ENCODE results near the gene TBC1D21. TPM values are rescaled to one million over a fixed set of nuclear protein-coding genes. Genes with fewer than 3 reads are reported as not detected.

The TBC1D21 gene
- total RNA-seq, 6 experiments from 2014 or later, result not detected

DNA sequence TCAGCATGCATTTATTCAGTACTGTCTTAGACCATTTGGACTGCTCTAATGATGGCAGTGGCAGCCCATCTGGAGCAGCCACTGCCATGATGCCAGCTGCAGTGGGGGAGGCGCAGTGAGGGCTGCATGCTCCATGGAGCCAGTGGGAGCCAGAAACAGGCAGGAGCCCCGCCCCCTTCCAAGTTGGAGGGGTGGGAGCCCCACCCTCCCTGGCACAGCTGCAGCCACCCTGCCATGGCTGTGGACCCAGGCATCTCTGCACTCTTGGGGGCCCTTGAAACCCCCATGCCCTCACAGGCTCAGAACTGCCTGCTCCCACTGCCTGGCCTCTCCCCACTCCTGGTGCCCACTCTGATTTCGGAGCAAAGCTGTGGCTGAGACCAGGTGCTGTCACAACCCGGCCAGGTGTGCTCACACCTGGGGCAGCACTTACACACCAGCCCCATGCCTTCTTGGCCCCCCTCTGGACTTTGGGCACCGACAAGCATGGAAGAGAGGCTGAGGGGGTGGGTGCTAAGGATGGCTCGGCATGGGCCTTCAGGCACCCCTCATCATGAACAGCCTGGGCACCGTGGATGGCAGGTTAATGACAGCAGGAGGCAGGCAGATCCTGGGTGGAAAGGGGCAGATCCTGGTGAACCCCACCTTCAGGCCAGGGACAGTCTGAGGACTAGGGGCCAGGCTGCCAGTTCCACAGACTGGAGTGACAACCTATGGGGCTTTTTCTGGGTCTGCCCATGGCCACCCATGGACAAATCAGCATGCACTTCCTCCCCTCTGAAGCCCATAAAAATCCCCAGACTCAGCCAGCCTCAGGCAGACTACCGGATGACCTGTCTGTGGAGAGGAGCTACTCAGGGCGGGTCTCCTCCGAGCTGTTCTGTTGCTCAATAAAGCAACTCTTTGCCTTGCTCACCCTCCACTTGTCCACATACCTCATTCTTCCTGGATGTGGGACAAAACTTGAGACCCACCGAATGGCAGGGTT lies 18.3 kb downstream of the TBC1D21 start:
- no peak overlapping the region for H3K27ac Mint-ChIP-seq
- DNase-seq, result no peak
- H3K27me3 Mint-ChIP-seq (ENCODE audit: insufficient read depth), result peaks cover 25% of the 10 kb centered on the region
- no peaks in the 10 kb centered on the region for H3K9me3 Mint-ChIP-seq
- no peak overlapping the region for H3K4me3 Mint-ChIP-seq
- peaks cover 5% of the 10 kb centered on the region; the same call in 1 of the 2 replicates for H3K36me3 Mint-ChIP-seq (ENCODE audit: low read depth)
- TF ChIP-seq, protein P1, sequence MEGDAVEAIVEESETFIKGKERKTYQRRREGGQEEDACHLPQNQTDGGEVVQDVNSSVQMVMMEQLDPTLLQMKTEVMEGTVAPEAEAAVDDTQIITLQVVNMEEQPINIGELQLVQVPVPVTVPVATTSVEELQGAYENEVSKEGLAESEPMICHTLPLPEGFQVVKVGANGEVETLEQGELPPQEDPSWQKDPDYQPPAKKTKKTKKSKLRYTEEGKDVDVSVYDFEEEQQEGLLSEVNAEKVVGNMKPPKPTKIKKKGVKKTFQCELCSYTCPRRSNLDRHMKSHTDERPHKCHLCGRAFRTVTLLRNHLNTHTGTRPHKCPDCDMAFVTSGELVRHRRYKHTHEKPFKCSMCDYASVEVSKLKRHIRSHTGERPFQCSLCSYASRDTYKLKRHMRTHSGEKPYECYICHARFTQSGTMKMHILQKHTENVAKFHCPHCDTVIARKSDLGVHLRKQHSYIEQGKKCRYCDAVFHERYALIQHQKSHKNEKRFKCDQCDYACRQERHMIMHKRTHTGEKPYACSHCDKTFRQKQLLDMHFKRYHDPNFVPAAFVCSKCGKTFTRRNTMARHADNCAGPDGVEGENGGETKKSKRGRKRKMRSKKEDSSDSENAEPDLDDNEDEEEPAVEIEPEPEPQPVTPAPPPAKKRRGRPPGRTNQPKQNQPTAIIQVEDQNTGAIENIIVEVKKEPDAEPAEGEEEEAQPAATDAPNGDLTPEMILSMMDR (IDR thresholded peaks at IDR 0.05), result no peak
- H3K4me1 Mint-ChIP-seq (ENCODE audit: low read depth), result peaks cover 7% of the 10 kb centered on the region; the same call in 1 of the 2 replicates

DNA sequence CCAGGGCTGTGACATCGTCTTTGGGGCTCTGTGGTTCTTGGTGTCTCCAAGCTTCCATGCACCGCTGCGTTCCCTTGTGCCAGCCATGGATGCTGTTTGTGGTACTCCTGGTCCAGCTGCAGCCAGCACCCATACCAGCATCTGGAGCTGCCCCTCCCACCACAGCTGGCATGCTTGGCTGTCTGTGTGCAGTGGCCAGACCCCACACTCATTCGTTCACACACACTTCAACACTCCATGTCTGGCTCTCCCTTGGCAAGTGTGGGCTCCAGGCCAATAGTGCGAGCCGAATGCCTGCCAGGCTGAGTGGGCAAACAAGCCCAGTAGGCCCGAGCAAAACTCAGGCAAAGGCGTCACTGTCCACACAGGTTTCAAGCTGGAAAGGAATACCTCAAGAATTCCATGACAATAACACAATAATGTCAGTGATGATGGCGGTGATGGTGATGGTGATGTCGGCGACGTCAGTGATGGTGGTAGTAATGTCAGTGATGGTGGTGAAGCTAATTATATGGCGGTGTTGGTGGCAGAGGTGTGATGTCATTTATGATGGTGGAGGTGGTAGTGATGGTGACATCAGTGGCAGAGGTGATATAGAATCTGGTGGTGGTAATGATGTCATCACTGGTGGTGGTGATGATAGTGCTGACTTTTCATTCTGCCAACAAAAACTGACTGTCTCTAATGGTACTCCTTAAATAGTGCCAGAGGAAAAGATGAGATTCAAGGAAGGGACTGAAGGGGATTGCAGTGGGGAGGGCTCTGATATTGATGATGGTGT lies 19.3 kb downstream of the TBC1D21 start:
- peaks cover 5% of the 10 kb centered on the region; the same call in 1 of the 2 replicates for H3K36me3 Mint-ChIP-seq (ENCODE audit: low read depth)

GRCh38 chr15:73894133-73894814 lies 20.9 kb downstream of the TBC1D21 start:
- TF ChIP-seq, protein P1 (IDR thresholded peaks at IDR 0.05), result no peak
- H3K27me3 Mint-ChIP-seq (ENCODE audit: insufficient read depth), result peaks cover 15% of the 10 kb centered on the region
- H3K4me3 Mint-ChIP-seq, result no peak overlapping the region

More for the DNA sequence above, 19.3 kb downstream of the TBC1D21 start:
- no peak for DNase-seq
- H3K27me3 Mint-ChIP-seq (ENCODE audit: insufficient read depth), result peaks cover 18% of the 10 kb centered on the region
- H3K4me1 Mint-ChIP-seq (ENCODE audit: low read depth), result peaks cover 15% of the 10 kb centered on the region
- H3K27ac Mint-ChIP-seq, result no peak overlapping the region
- H3K9me3 Mint-ChIP-seq, result no peaks in the 10 kb centered on the region
- TF ChIP-seq, protein P1 (IDR thresholded peaks at IDR 0.05), result no peak
- H3K4me3 Mint-ChIP-seq, result no peak overlapping the region

DNA sequence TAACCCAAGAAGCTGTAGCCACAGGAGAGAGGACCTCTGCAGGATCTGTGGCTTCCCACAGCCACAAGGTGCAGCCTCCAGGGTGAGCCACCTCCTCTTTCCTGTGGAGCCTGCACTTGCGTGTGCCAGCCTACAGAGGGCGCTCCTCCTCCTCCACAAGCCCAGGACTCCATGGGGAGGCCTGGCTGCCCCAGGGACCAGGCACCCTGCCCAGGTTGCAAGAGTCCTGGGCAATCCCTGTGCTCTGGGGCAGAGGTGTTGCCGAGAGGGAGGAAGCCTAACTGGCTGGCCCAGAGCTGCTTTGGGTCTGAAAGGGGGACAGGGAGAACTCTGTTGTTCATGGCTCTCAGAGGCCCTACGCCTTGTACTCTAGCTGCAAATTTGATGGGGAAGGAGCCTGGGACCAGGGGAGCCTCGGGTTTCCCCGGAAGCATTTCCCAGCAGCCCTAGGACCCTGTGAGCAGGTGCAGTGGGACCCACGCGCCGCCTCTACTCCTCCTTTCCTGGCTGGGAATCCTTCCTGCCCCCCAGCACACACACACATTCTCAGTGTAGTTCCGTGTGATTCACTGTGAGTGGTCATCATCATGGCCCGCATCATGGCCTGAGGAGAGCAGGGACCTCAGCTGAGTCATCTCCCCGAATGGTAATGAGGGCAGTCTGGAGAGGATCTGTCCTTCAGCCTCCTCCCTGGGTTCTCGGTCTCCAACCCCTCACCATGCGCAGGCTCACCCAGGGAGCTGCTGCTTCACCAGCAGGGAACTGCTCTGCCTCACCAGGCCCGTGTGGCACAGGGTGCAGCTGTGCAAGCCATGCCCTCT lies 24.3 kb downstream of the TBC1D21 start:
- Mint-ChIP-seq H3K4me3 (peak overlapping the region; percentile 72), H3K9me3 (no peaks in the 10 kb centered on the region), H3K27ac (peak overlapping the region; percentile 96), H3K27me3 (ENCODE audit: insufficient read depth) (peaks cover 2% of the 10 kb centered on the region), H3K36me3 (ENCODE audit: low read depth) (peaks cover 4% of the 10 kb centered on the region; the same call in 1 of the 2 replicates), H3K4me1 (ENCODE audit: low read depth) (peaks cover 43% of the 10 kb centered on the region)
- DNase-seq, result peak; percentile 96
- TF ChIP-seq, protein P1 (IDR thresholded peaks at IDR 0.05), result peak; percentile 100

More at GRCh38 chr15:73894133-73894814, 20.9 kb downstream of the TBC1D21 start:
- DNase-seq, result no peak
- Mint-ChIP-seq H3K4me1 (ENCODE audit: low read depth) (peaks cover 25% of the 10 kb centered on the region), H3K27ac (no peak overlapping the region), H3K9me3 (no peaks in the 10 kb centered on the region), H3K36me3 (ENCODE audit: low read depth) (peaks cover 5% of the 10 kb centered on the region; the same call in 1 of the 2 replicates)
